Measurements from ENCODE around the gene LGALS12.

Gene LGALS12, protein sequence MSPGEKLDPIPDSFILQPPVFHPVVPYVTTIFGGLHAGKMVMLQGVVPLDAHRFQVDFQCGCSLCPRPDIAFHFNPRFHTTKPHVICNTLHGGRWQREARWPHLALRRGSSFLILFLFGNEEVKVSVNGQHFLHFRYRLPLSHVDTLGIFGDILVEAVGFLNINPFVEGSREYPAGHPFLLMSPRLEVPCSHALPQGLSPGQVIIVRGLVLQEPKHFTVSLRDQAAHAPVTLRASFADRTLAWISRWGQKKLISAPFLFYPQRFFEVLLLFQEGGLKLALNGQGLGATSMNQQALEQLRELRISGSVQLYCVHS

DNA sequence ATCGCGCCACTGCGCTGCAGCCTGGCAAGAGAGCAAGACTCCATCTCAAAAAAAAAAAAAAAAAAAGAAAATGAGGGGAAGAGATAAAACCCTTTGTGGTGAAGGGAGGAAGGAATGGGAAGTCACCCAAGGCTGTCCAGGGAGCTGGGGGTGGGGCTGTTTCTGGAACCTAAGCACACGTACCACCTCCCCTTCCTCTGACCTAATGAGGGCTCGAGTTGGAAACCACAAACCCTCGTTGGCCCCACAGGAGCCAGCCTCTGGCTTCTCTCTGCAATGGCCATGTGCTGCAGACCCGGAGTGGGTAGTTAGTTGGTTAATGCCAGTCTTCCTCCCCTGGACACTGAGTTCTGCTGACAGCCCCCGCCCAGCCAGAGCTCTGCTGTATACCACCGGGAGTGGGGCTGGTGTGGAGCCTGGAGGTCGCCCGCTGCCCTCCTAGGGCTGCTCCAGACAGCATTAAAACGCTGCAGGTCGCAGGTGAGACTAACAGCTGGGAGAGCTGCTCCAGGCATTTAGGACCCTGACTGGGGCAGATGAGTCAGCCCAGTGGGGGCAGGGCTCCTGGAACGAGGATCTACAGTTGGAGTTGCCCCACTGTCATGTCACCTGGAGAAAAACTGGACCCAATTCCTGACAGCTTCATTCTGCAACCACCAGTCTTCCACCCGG is at the start of gene LGALS12:
Gene LGALS12, plus strand, starts transcription at position 228 of the 672 bp plus-strand sequence. Its CDS starts 375 bp downstream, at position 603.
- TF ChIP-seq, protein P1, sequence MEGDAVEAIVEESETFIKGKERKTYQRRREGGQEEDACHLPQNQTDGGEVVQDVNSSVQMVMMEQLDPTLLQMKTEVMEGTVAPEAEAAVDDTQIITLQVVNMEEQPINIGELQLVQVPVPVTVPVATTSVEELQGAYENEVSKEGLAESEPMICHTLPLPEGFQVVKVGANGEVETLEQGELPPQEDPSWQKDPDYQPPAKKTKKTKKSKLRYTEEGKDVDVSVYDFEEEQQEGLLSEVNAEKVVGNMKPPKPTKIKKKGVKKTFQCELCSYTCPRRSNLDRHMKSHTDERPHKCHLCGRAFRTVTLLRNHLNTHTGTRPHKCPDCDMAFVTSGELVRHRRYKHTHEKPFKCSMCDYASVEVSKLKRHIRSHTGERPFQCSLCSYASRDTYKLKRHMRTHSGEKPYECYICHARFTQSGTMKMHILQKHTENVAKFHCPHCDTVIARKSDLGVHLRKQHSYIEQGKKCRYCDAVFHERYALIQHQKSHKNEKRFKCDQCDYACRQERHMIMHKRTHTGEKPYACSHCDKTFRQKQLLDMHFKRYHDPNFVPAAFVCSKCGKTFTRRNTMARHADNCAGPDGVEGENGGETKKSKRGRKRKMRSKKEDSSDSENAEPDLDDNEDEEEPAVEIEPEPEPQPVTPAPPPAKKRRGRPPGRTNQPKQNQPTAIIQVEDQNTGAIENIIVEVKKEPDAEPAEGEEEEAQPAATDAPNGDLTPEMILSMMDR (IDR thresholded peaks at IDR 0.05; ENCODE audit: low read depth, low read length, missing control alignments) = no peak
- DNase-seq (ENCODE audit: low read depth) = no peak
- H3K4me3 ChIP-seq (ENCODE audit: low read depth, low read length) = no peak within 1 kb of the TSS

DNA sequence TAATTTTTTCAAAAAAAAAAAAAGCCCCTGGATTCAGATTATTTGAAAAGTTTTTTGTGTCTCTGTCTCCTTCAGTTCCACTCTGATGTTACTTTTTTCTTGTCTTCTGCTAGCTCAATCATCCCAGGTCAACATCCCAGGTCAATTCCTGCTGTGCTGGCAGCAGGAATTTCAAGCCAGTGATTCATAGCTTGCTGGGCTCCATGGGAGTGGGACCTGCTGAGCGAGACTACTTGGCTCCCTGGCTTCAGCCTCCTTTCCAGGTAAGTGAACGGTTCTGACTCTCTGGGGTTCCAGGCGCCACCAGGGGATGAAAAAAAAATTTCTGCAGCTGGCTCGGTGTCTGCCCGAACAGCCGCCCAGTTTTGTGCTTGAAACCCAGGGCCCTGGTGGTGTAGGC is 46.3 kb upstream of the LGALS12 start:
- DNase-seq (ENCODE audit: low read depth) = no peak
- H3K4me3 ChIP-seq (ENCODE audit: low read depth, low read length) = no peak overlapping the region
- TF ChIP-seq, protein P1 (IDR thresholded peaks at IDR 0.05; ENCODE audit: low read depth, low read length, missing control alignments) = no peak

DNA sequence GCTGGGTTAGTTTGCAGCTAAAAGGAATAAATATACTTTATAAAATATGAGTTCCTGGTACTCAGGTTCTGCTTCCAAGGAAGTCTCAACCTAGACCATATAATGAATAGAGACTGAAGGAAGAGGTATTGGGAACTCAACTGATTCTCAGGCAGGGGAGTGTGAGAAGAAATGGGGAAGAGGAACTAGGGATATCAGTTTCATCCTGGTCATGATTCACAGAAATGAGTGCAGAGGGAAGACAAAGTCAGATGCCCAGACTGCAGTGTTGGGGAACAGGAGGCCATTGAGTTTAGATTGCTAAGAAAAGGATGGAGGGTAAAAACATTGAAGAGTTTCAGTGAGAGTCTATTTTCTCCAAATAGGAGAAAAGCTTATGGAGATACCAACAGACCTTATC is 43.7 kb upstream of the LGALS12 start:
- no peak overlapping the region for H3K4me3 ChIP-seq (ENCODE audit: low read depth, low read length)
- DNase-seq (ENCODE audit: low read depth) = no peak
- TF ChIP-seq, protein P1 (IDR thresholded peaks at IDR 0.05; ENCODE audit: low read depth, low read length, missing control alignments) = no peak

DNA sequence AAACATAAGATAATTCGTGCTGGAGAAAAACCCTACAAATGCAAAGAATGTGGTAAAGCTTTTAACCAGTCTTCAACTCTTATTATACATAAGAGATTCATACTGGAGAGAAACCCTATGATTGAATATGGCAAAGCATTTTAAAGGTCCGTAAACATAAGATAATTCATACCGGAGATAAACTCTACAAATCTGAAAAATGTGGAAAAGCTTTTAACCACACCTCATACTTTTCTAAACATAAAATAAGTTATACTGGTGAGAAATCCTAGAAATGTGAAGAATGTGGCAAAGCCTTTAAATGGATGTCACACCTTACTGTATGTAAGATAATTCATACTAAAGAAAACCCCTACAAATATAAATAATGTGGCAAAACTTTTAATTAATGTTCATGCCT is 35.6 kb upstream of the LGALS12 start:
- H3K4me3 ChIP-seq (ENCODE audit: low read depth, low read length) = no peak overlapping the region
- TF ChIP-seq, protein P1 (IDR thresholded peaks at IDR 0.05; ENCODE audit: low read depth, low read length, missing control alignments) = no peak
- DNase-seq (ENCODE audit: low read depth) = no peak

DNA sequence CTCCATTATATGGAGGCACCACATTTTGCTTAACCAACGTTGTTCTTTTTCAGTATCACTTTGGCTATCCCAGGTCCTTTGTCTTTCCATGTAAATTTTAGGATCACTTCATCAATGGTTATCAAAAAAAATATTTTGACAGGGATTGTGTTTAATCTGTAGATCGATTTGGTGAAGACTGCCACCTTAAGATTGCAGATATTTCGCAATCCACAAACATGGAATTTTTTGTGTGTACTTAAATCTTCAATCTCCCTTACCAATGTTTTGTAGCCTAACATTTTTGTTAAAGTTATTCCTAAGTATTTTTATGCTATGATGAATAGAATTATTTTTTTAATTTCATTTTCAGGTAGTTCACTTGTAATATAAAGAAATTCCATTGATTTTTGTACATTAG is 33.5 kb upstream of the LGALS12 start:
- DNase-seq (ENCODE audit: low read depth) = no peak
- TF ChIP-seq, protein P1 (IDR thresholded peaks at IDR 0.05; ENCODE audit: low read depth, low read length, missing control alignments) = no peak

DNA sequence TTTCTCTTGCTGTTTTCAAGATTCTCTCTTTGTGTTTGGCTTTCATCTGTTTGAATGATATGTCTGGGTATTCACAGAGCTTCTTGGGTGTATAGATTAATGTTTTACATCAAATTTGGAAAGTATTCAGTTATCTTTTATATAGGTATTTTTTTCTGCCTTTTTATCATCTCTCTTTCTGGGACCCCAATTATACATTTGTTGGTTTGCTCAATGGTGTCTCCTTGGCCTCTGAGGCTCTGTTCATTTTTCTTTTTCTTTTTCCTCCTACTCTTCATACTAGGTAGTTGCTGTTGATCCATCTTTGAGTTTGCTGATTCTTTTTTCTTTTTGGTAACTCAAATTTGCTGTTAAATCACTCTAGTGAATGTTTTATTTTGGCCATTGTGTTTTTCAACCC is 29.3 kb upstream of the LGALS12 start:
- TF ChIP-seq, protein P1 (IDR thresholded peaks at IDR 0.05; ENCODE audit: low read depth, low read length, missing control alignments) = no peak
- H3K4me3 ChIP-seq (ENCODE audit: low read depth, low read length) = no peak overlapping the region

More for the DNA sequence above, 33.5 kb upstream of the LGALS12 start:
- no peak overlapping the region for H3K4me3 ChIP-seq (ENCODE audit: low read depth, low read length)

More for the DNA sequence above, 29.3 kb upstream of the LGALS12 start:
- no peak for DNase-seq (ENCODE audit: low read depth)

Data from GM12864 (cell line).